WERI-Rb-1 (cell line): ENCODE measurements around the gene NFKBIB.

Source experiments
- DNase-seq: peaks from one replicate; pipeline ENCODE4 v3.0.0-alpha.2; 2020
- H3K27ac ChIP-seq: fragments of 250-450 bp; sonication (Bioruptor Pico); 2 replicates; pipeline ENCODE4 v1.5.1; 2020; ENCODE audit warnings: mild to moderate bottlenecking, moderate library complexity
- H3K27me3 ChIP-seq: fragments of 250-450 bp; sonication (Bioruptor Pico); 2 replicates; pipeline ENCODE4 v1.5.1; 2021; ENCODE audit warnings: mild to moderate bottlenecking, low read depth, moderate library complexity; ENCODE audit not compliant: insufficient read depth, severe bottlenecking
- H3K36me3 ChIP-seq: fragments of 250-450 bp; sonication (Bioruptor Pico); 2 replicates; pipeline ENCODE4 v1.5.1; 2020; ENCODE audit warnings: mild to moderate bottlenecking, moderate library complexity
- H3K4me3 ChIP-seq: 2 replicates; pipeline ENCODE4 v1.5.1; 2011; ENCODE audit warnings: low read depth, mild to moderate bottlenecking, control low read depth, low read length
- H3K9me3 ChIP-seq: fragments of 250-450 bp; sonication (Bioruptor Pico); 2 replicates; pipeline ENCODE4 v1.5.1; 2021; ENCODE audit warnings: mild to moderate bottlenecking, moderate library complexity; ENCODE audit not compliant: severe bottlenecking
- TF ChIP-seq, protein P1 (sequence below): IDR thresholded peaks from 2 replicates; pipeline ENCODE4 v1.5.1; 2011; ENCODE audit warnings: low read depth, mild to moderate bottlenecking, control low read depth, inconsistent platforms, low read length

Gene NFKBIB

GRCh38 chr19:38920602-38921419 lies 21.0 kb downstream of the NFKBIB start:
- Histone ChIP-seq H3K27me3 (no peaks in the 10 kb centered on the region), H3K4me3 (no peak overlapping the region), H3K9me3 (no peaks in the 10 kb centered on the region), H3K36me3 (peaks cover 28% of the 10 kb centered on the region), H3K27ac (no peak overlapping the region)
- TF ChIP-seq, protein P1, sequence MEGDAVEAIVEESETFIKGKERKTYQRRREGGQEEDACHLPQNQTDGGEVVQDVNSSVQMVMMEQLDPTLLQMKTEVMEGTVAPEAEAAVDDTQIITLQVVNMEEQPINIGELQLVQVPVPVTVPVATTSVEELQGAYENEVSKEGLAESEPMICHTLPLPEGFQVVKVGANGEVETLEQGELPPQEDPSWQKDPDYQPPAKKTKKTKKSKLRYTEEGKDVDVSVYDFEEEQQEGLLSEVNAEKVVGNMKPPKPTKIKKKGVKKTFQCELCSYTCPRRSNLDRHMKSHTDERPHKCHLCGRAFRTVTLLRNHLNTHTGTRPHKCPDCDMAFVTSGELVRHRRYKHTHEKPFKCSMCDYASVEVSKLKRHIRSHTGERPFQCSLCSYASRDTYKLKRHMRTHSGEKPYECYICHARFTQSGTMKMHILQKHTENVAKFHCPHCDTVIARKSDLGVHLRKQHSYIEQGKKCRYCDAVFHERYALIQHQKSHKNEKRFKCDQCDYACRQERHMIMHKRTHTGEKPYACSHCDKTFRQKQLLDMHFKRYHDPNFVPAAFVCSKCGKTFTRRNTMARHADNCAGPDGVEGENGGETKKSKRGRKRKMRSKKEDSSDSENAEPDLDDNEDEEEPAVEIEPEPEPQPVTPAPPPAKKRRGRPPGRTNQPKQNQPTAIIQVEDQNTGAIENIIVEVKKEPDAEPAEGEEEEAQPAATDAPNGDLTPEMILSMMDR = no peak
- DNase-seq = no peak

GRCh38 chr19:38921420-38922274 lies 21.9 kb downstream of the NFKBIB start:
- Histone ChIP-seq H3K27me3 (no peaks in the 10 kb centered on the region), H3K36me3 (peaks cover 31% of the 10 kb centered on the region), H3K4me3 (no peak overlapping the region), H3K27ac (no peak overlapping the region), H3K9me3 (no peaks in the 10 kb centered on the region)
- DNase-seq = no peak
- TF ChIP-seq, protein P1 = no peak

GRCh38 chr19:38922482-38922881 lies 22.7 kb downstream of the NFKBIB start:
- H3K36me3 ChIP-seq = peaks cover 31% of the 10 kb centered on the region
- H3K4me3 ChIP-seq = no peak overlapping the region
- DNase-seq = no peak
- H3K27ac ChIP-seq = no peak overlapping the region
- H3K27me3 ChIP-seq = no peaks in the 10 kb centered on the region
- H3K9me3 ChIP-seq = no peaks in the 10 kb centered on the region
- TF ChIP-seq, protein P1 = no peak

DNA sequence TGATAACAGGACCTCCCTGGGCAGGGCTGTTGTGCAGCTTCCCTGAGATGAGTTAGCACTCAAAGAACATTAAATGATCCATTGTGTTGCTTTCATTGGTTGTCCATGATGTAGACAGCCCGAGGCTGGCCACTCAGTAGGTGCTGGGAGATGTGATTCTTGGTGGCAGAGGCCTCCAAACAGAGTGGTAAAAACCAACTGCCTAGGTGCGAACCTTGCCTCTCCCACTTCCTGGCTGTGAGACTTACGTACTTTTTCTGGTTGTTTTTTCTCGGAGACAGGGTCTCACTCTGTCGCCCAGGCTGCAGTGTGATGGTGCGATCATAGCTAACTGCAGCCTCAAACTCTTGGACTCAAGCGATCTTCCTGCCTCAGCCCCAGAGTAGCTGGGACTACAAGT lies 24.6 kb downstream of the NFKBIB start:
- Histone ChIP-seq H3K9me3 (no peaks in the 10 kb centered on the region), H3K4me3 (no peak overlapping the region), H3K36me3 (peaks cover 33% of the 10 kb centered on the region), H3K27ac (no peak overlapping the region), H3K27me3 (no peaks in the 10 kb centered on the region)
- DNase-seq = no peak
- TF ChIP-seq, protein P1 = no peak

DNA sequence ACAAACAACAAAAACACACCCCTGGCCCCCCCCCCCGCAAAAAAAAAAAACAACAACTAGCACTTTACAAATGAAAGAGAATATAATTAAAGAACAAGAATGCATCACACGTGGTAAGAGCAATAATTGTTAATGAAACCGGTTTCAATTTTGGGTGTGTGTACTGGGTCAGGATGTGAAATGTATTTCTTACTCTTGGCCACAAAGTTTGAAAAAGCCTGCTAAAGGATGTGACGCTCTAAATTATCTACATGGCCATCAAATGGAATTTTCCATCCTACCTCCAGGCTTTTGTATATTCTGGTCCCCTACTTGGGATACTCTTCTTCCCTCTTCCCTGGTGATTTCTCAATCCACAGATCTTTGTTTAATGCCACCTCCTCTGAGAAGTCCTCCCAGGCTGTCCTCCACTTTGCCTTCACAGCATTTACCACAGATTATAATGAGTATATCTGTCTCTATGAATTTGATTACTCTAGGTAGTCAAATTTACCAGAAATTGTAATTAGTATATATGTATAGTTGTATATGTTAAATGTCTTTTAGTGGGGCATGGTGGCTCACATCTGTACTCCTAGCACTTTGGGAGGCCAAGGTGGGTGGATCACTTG lies 28.7 kb downstream of the NFKBIB start:
- Histone ChIP-seq H3K27ac (no peak overlapping the region), H3K4me3 (no peak overlapping the region), H3K36me3 (peaks cover 33% of the 10 kb centered on the region), H3K27me3 (no peaks in the 10 kb centered on the region), H3K9me3 (no peaks in the 10 kb centered on the region)
- no peak for DNase-seq
- TF ChIP-seq, protein P1 = no peak
